Measurements from ENCODE around the gene NALCN. TPM values are rescaled to one million over a fixed set of nuclear protein-coding genes. Genes with fewer than 3 reads are reported as not detected.

The NALCN gene
- 0.83 TPM for polyA plus RNA-seq (2013, experiment 1 of 2; ENCODE audit: insufficient read length)
- 1.5 TPM for polyA plus RNA-seq (2013, experiment 2 of 2; ENCODE audit: insufficient read length)

- peak; percentile 13 for DNase-seq
Observed at GRCh38 chr13:101416181-101417042, at the start of gene NALCN. TSS of gene NALCN (minus strand) at chr13:101416508. CDS start at chr13:101399126, 17,382 bp downstream.

- peak; percentile 52 for DNase-seq
Observed at GRCh38 chr13:101465877-101466276, 49.6 kb upstream of the NALCN start.

- DNase-seq = no peak
Observed at GRCh38 chr13:101457176-101457575, 40.9 kb upstream of the NALCN start.

GRCh38 chr13:101455863-101456262 lies 39.6 kb upstream of the NALCN start:
- DNase-seq = peak; percentile 94

- peak; percentile 59 for DNase-seq
Observed at GRCh38 chr13:101454767-101455166, 38.5 kb upstream of the NALCN start.

- no peak for DNase-seq
Observed at GRCh38 chr13:101453784-101454201, 37.5 kb upstream of the NALCN start.

- DNase-seq = peak; percentile 68
Observed at GRCh38 chr13:101452519-101453485, 36.5 kb upstream of the NALCN start, which contains the start of gene ITGBL1. TSS of gene ITGBL1 (plus strand) at chr13:101452675. CDS start at chr13:101452834, 159 bp downstream.

- DNase-seq = no peak
Observed at GRCh38 chr13:101451641-101452040, 35.3 kb upstream of the NALCN start.

GRCh38 chr13:101450749-101451130 lies 34.4 kb upstream of the NALCN start:
- DNase-seq = no peak

GRCh38 chr13:101449790-101450748 lies 33.8 kb upstream of the NALCN start:
- peak; percentile 89 for DNase-seq

GRCh38 chr13:101447852-101448251 lies 31.5 kb upstream of the NALCN start:
- no peak for DNase-seq

GRCh38 chr13:101434486-101434885 lies 18.2 kb upstream of the NALCN start:
- no peak for DNase-seq

GRCh38 chr13:101433895-101434294 lies 17.6 kb upstream of the NALCN start:
- no peak for DNase-seq

- no peak for DNase-seq
Observed at GRCh38 chr13:101429733-101430132, 13.4 kb upstream of the NALCN start.

GRCh38 chr13:101425623-101426022 lies 9.3 kb upstream of the NALCN start:
- no peak for DNase-seq

- no peak for DNase-seq
Observed at GRCh38 chr13:101425156-101425471, 8.8 kb upstream of the NALCN start.

- no peak for DNase-seq
Observed at GRCh38 chr13:101424381-101425155, 8.3 kb upstream of the NALCN start.

- DNase-seq = no peak
Observed at GRCh38 chr13:101423872-101424271, 7.6 kb upstream of the NALCN start.

- DNase-seq = no peak
Observed at GRCh38 chr13:101417501-101417900, 1.2 kb upstream of the NALCN start.

GRCh38 chr13:101417043-101417406 lies 717 bp upstream of the NALCN start:
- peak; percentile 44 for DNase-seq

All from fibroblast of skin of scalp (primary cell).